Suprapubic skin (tissue), 4 donors: ENCODE measurements around the gene AP5S1.

Experiments
- EP300 ChIP-seq: sonication (generic); formaldehyde crosslinking; IDR thresholded peaks from one replicate; pipeline ENCODE4 v1.6.1; 2017; ENCODE audit warnings: antibody characterized with exemption
- POLR2A ChIP-seq, 2 donors: fragments of 450-650 bp; IDR thresholded peaks; one replicate each; pipeline ENCODE4 v1.6.1; 2017; ENCODE audit warnings: antibody characterized with exemption in 2 of 2, mild to moderate bottlenecking in 2 of 2, moderate library complexity in 2 of 2
- POLR2AphosphoS5 ChIP-seq, 3 donors: sonication (generic); formaldehyde crosslinking; IDR thresholded peaks; one replicate each; pipeline ENCODE4 v1.6.1; 2017; ENCODE audit warnings: antibody characterized with exemption in 3 of 3
- TF ChIP-seq, protein P1 (sequence below), 2 donors: fragments of 200-600 bp in 1 of 2; fragments of 450-650 bp in 1 of 2; sonication (generic) in 1 of 2; IDR thresholded peaks; one replicate each; pipeline ENCODE4 v1.5.1; 2016 to 2019; ENCODE audit warnings: antibody characterized with exemption in 2 of 2, mild to moderate bottlenecking in 1 of 2, moderate library complexity in 1 of 2

DNA sequence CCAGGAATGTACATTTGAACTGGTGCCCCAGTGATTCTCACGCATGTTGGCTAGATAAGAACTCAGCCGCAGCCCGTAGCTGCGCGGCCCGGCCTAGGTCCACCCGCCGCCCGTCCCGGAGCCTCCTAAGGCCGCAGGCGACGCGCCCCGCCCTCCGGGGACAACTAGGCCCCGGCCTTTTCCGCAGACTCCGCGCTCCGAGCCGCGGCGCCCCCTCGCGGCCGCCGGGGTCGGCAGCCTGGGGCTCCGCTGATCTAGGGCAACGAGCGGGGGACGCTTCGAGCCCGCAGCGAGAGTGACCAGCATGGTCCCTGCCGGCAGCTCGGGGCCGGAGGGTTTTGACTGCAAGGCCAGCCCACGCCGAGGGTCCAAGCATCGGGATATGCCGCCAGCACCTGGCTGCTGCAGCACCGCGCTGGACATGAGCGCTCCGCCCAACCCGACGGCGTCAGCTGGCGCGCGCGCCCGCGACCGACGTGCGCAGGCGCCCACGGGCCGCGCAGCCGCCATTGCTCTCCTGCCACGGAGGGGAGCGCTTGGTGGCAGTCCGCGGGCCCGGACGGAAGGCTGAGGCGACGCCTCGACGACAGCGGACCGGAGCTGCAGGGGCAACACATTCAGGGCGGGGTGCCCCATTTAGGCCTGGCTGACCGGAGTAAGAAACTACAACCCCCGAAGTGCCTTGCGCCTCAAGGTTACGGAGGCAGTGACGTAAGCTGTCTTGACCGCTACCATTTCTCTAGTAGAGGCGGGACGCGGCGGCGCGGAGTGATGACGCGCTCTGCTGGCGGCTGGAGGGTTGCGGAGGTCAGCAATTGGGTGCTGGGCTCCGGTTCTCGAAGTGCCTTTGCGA, at the start of gene AP5S1:
- TF ChIP-seq POLR2A (IDR thresholded peaks at IDR 0.05) = peak in 1 of 2 donors; percentile 36
- TF ChIP-seq, protein P1, sequence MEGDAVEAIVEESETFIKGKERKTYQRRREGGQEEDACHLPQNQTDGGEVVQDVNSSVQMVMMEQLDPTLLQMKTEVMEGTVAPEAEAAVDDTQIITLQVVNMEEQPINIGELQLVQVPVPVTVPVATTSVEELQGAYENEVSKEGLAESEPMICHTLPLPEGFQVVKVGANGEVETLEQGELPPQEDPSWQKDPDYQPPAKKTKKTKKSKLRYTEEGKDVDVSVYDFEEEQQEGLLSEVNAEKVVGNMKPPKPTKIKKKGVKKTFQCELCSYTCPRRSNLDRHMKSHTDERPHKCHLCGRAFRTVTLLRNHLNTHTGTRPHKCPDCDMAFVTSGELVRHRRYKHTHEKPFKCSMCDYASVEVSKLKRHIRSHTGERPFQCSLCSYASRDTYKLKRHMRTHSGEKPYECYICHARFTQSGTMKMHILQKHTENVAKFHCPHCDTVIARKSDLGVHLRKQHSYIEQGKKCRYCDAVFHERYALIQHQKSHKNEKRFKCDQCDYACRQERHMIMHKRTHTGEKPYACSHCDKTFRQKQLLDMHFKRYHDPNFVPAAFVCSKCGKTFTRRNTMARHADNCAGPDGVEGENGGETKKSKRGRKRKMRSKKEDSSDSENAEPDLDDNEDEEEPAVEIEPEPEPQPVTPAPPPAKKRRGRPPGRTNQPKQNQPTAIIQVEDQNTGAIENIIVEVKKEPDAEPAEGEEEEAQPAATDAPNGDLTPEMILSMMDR (IDR thresholded peaks at IDR 0.05) = peak; percentile 93 to 99
- TF ChIP-seq POLR2AphosphoS5 (IDR thresholded peaks at IDR 0.05) = peak; percentile 69 to 92 (median 91)
- no peak for TF ChIP-seq EP300
